HG03039 (cell line): ENCODE measurements around the gene PPM1G.

ENCODE experiments used
- ATAC-seq: cut with Tn5 transposase; IDR thresholded peaks from one replicate; pipeline ENCODE4 v1.9.1; 2021; ENCODE audit warnings: mild to moderate bottlenecking, moderate library complexity; ENCODE audit not compliant: unreplicated experiment

Gene PPM1G

GRCh38 chr2:27412419-27413152 is 3.2 kb upstream of the PPM1G start:
- ATAC-seq = no peak

GRCh38 chr2:27408601-27409320 is 630 bp downstream of the PPM1G start:
- peak; percentile 27 for ATAC-seq

GRCh38 chr2:27407798-27408491 is 1.4 kb downstream of the PPM1G start:
- ATAC-seq = no peak

GRCh38 chr2:27400348-27401135 is 8.8 kb downstream of the PPM1G start:
- ATAC-seq = no peak

GRCh38 chr2:27398962-27399361 is 10.4 kb downstream of the PPM1G start:
- ATAC-seq = no peak

GRCh38 chr2:27393225-27393624 is 16.2 kb downstream of the PPM1G start:
- ATAC-seq = no peak

- ATAC-seq = no peak
Observed at GRCh38 chr2:27390822-27391679, 18.3 kb downstream of the PPM1G start.

- ATAC-seq = no peak
Observed at GRCh38 chr2:27381577-27382181, 27.7 kb downstream of the PPM1G start.

GRCh38 chr2:27380626-27381545 is 28.5 kb downstream of the PPM1G start, which contains the start of gene ZNF513:
Gene ZNF513 (minus strand): TSS chr2:27380734. CDS start chr2:27380526, 208 bp downstream.
- ATAC-seq = peak; percentile 71

GRCh38 chr2:27379836-27380625 is 29.4 kb downstream of the PPM1G start:
- ATAC-seq = no peak

GRCh38 chr2:27379383-27379835 is 30.0 kb downstream of the PPM1G start:
- ATAC-seq = no peak

GRCh38 chr2:27378809-27379290 is 30.5 kb downstream of the PPM1G start:
- no peak for ATAC-seq

- ATAC-seq = no peak
Observed at GRCh38 chr2:27378096-27378808, 31.1 kb downstream of the PPM1G start.

GRCh38 chr2:27377618-27378095 is 31.7 kb downstream of the PPM1G start:
- ATAC-seq = no peak

- no peak for ATAC-seq
Observed at GRCh38 chr2:27376866-27377617, 32.3 kb downstream of the PPM1G start.
